GM19025 (cell line): ENCODE data around the gene STK17A.
"Not testable (repeated sequence)": the region's sequence is repeated elsewhere in the genome, so short reads cannot be mapped to it uniquely, and the experiment has no call there.

ENCODE experiments used
- ATAC-seq: cut with Tn5 transposase; IDR thresholded peaks from one replicate; pipeline ENCODE4 v1.9.1; 2021; ENCODE audit warnings: mild to moderate bottlenecking, low read depth, moderate library complexity; ENCODE audit not compliant: unreplicated experiment

Gene STK17A

DNA sequence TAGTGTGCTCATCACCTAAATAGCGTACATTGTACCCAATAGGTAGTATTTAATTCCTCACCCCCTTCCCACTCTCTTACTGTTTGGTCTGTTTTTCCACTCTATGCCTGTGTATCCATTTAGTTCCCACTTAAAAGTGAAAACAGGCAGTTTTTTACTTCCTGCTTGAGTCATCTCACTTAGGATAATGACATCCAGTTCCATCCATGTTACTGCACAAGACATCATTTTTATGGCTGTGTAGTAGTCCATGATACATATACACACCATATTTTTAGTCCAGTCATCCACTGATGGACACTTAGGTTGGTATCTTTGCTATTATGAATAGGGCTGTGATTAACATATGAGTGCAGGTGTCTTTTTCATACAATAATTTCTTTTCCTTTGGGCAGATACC, 10.1 kb downstream of the STK17A start:
- ATAC-seq, result no peak

DNA sequence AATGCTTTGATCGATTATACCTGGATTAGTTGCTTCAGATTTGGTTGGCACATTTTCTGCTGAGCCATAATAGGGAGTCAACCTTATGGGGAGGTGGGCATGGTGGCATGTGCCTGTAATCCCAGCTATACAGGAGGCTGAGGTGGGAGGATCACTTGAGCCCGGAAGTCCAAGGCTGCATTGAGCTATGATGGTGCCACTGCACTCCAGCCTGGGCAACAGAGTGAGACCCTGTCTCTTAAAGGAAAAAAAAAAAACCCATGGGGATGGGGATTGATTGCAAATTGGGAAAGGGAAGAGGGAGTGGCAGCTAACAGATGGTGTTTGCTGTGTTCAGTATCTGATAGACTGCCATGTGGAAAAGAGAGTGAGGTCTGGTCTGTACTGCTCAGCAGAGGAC, 11.1 kb downstream of the STK17A start:
- no peak for ATAC-seq

DNA sequence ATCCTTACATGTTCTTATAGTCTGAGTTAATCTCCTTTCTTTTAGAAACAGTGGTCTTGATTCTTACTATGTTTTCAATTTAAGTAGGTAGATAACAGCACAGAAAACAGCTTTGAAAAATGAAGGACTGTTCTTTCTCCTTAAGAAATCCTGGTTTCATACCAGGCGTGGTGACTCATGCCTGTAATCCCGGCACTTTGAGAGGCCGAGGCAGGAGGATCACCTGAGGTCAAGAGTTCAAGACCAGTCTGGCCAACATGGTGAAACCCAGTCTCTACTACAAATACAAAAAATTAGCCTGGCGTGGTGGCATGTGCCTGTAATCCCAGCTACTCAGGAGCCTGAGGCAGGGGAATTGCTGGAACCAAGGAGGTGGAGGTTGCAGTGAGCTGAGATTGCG, 13.5 kb downstream of the STK17A start:
- ATAC-seq, result not testable (repeated sequence)

- ATAC-seq, result no peak
These were observed 17.1 kb downstream of the STK17A start for GRCh38 chr7:43600056-43600455.

DNA sequence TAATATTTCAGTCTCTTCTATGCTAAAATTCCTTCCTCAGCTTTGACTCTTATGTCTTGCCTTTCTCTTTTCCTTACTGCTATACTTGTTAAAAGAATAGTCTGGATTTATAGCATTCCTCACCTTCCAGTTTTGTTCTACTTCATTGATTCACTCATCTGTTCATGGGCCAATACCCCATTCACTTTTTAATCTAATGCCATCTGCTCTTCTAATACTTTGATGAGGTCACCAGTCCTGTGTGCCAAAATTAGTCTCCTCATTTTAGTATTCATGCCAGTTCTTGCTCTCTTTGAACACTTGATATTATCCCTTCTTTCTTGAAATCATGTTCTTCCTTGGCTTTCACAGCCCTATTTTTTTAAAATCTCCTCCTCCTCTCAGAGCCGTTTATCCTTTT, 19.3 kb downstream of the STK17A start:
- no peak for ATAC-seq

- ATAC-seq, result no peak
These were observed 21.3 kb downstream of the STK17A start for GRCh38 chr7:43604251-43604650.

DNA sequence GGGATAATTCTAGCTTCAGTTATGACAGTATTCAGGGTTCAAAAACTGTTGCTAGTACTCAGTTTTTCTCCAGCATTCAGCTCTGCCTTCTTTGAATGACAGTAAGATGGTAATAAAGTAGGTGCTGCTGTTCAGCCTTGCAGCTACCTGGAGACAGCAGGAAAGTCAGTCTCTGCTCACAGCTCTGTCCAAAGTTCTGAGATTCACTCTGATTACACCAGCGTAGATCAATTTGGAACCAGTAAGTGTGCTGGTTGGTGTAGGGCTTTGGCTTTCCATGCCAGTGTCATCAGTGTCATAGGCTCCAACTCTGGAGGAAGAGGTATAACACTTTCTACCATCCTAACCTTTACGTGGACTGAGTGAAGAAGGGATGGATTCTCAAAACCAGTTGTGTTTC, 26.2 kb downstream of the STK17A start:
- ATAC-seq, result no peak

DNA sequence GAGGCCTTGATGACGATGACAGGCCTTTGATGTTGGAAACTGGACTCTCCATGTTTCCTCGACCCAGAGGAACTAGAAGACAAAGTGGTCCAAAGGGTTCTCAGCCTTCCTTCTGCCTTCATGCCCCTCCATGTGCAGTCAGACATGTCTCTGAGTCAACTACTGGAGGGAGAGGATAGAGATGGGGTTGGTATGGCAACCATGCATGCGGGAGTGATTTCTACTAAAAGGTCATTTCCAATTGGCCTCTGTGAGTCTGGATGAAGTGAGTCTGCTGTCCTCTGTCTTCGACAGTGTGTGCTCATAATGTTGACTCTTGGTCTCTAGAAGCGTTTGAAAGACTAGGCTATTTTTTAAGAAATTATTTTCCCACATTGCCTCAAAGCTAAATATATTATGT, 29.2 kb downstream of the STK17A start:
- no peak for ATAC-seq

DNA sequence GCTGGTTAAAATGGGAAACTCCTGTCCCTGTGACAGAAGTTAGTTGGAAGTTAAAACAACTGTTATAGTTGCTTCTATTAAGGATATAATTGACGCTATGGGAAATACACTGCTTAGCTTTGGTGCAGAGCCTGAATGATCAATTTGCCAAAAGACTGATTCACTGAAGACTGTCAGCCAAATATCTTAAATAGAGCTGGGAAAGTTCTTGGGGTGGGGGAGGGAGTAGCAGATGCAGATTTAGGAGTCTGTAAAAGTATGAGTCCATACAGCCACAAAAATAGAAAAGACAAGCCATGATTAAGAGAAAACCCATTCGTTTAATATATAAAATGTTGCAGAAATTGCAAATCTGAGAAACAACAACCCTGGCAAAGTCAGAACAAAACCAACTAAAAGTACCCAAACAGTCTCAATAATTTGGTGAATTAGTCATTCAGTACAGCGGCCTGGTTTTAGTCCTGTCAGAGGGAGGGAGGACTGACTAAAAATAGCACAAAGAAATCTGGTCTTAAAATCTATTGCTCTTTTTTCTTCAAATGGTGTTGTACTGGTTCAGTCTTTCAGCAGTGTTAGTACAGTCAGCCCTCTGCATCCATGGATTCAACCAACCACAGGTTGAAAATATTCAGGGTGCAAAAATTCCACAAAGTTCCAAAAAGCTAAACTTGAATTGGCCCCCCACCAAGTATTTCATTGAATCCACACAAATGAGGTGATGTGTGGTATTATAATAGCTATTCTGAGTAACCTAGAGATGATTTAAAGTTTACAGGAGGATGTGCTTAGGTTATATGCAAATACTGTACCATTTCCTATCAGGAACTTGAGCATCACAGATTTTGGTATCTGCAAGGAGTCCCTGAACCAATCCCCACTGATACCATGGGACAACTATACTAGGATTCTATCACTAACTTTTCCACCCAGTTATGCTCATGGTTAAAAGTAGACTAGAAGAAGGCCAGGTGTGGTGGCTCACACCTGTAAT, 30.0 kb downstream of the STK17A start:
- no peak for ATAC-seq

GRCh38 chr7:43615558-43616145, 32.7 kb downstream of the STK17A start:
- ATAC-seq, result no peak

GRCh38 chr7:43616977-43617376, 34.1 kb downstream of the STK17A start:
- no peak for ATAC-seq

- ATAC-seq, result no peak
These were observed 35.2 kb downstream of the STK17A start for GRCh38 chr7:43618073-43618472.

DNA sequence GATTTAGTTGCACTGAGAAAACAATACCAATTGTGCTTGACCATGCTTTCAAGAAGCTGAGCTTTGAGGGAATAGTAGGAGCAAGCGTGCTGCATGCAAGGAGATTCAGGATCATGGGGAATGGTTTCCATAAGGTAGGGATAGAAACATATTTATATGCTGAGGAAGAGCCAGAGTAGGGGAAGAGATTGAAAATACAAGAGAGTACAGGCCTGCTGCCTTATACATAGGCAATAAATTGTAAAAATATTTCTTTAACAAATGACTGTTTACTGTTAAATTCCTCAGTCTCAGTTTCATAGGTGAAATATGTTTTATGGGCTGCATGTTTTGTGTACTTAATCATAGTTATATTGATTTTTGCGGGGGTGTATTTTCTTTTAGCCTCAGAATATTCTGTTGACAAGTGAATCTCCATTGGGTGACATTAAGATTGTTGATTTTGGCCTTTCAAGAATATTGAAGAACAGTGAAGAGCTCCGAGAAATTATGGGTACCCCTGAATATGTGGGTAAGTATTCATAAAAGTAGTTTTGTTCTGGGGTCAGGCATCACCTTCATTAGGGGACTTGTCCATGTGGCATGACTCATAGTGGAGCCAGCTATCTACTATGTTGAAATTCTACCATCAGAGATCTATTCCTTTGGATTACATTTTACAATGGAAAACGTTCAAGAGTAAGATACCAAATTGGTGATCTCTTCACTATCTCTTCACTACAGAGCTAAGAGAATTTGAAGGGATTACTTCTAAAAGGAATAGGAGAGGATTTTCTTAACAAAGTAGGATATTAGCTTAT, 36.5 kb downstream of the STK17A start:
- no peak for ATAC-seq

- no peak for ATAC-seq
These were observed 39.0 kb downstream of the STK17A start for GRCh38 chr7:43621729-43622448.

DNA sequence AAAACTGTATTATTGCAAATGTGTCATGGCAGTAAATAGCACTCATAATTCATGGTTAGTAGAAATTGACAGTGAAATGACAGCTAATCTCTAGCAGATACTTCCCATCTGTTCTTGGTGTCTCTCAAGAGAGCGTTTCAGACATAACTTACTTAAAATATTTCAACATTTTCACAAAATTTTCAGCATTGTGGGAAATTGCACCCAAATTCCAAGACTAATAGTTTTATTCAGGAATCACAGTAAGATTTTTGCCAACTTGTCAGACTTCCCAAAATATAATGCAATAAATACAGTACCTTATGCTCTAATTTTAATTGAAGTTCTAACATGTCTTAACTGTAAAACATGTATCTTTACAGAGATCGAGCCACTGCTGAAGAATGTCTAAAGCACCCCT, 41.2 kb downstream of the STK17A start:
- no peak for ATAC-seq

DNA sequence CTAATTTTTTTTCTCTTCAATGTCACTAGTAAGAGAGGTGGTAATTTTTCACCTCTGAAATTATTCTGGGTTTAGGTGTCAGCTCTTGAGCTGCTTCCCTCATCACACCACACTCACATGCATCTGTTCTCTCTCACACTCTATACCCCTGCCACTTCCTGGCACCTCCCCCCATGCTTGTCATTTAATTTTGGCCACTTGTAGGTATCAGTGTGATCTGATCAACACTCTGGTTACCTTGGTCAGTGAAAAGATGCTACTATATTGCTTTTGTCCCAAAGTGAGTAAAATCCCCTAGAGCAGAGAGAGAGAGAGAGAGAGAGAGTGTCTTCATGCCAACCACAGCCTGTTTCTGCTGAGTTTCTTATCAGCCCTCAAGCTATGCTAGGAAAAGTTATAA, 42.5 kb downstream of the STK17A start:
- ATAC-seq, result no peak

DNA sequence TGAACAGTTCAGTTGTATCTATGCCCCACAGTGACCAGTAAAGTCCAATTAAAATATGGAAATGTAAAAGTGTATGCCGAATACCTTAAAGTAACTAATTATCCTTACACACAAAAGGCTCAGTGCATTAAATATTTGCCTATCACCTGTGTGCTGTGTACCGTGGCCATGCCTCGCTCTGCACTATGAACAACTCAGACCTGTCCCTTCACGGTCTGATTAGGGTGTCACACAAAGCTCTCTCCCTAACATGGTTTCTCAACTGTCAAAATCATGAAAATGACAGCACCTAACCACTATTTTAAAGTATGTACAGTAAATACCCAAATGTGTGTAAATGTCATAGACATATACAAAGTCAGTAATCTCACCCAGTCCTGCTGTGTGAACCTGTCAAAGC, 43.1 kb downstream of the STK17A start:
- ATAC-seq, result no peak

GRCh38 chr7:43626695-43627094, 43.8 kb downstream of the STK17A start:
- no peak for ATAC-seq

GRCh38 chr7:43627798-43628197, 44.9 kb downstream of the STK17A start:
- ATAC-seq, result not testable (repeated sequence)

DNA sequence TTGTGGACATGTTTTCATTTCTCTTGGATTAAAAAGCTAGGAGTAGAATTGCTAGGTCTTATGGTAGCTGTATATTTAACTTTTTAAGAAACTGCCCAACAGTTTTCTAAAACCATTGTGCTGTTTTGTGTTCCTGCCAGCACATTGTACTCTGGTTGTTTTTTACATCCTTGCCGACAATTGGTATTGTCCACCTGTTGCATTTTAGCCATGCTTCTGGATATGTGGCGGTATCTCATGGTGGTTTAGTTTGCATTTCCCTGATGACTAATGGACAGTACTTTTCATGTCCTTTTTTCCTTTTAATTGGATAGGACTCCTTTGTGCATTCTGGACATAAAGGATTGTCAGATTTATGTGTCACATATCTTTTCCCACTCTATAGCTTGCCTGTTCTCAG, 45.5 kb downstream of the STK17A start:
- no peak for ATAC-seq

- ATAC-seq, result no peak
These were observed 46.9 kb downstream of the STK17A start for GRCh38 chr7:43629857-43630256.
